Caco-2 (cell line): Measurements from ENCODE around the gene KDELR3. TPM values are rescaled to one million over a fixed set of nuclear protein-coding genes. Genes with fewer than 3 reads are reported as not detected.

Source experiments
- BruUV-seq: library from RNA; stranded (reverse); fragments of 400-500 nt; replicated peaks from 2 replicates; lab custom pipeline; 2021; lab: Mats Ljungman, UMichigan
- CTCF ChIA-PET: fragments of 300-600 bp; sonication (Branson Sonifier 250); formaldehyde crosslinking; loops from one replicate; lab custom pipeline; 2022; ENCODE audit warnings: antibody characterized with exemption; lab: Charles Lee
- POLR2A ChIA-PET: fragments of 300-600 bp; sonication (Branson Sonifier 250); formaldehyde crosslinking; loops from one replicate; lab custom pipeline; 2022; ENCODE audit warnings: antibody characterized with exemption; lab: Charles Lee
- DNase-seq, 2 experiments: peaks; one replicate each; pipeline versions ENCODE4 v3.0.0 to v3.0.0-alpha.2; 2020 to 2022
- H3K27me3 ChIP-seq: replicated peaks from 2 replicates; pipeline ENCODE4 v1.6.0; 2011; ENCODE audit warnings: low read length; ENCODE audit not compliant: control insufficient read depth, insufficient read depth
- H3K36me3 ChIP-seq: 2 replicates; pipeline ENCODE4 v1.5.1; 2011; ENCODE audit warnings: low read length; ENCODE audit not compliant: control insufficient read depth, insufficient read depth
- H3K4me1 ChIP-seq: fragments of 250-450 bp; sonication (Bioruptor Pico); 2 replicates; pipeline ENCODE4 v1.5.1; 2020; ENCODE audit warnings: mild to moderate bottlenecking
- H3K4me3 ChIP-seq: 2 replicates; pipeline ENCODE4 v1.5.1; 2011; ENCODE audit warnings: low read depth, mild to moderate bottlenecking, control low read depth, low read length
- H3K9me3 ChIP-seq: fragments of 250-450 bp; sonication (Bioruptor Pico); 2 replicates; pipeline ENCODE4 v1.5.1; 2020; ENCODE audit warnings: mild to moderate bottlenecking, moderate library complexity
- H3K27ac Mint-ChIP-seq: one replicate; pipeline ENCODE4 v1.8.0; 2022; ENCODE audit warnings: mixed read lengths; ENCODE audit not compliant: unreplicated experiment
- H3K27me3 Mint-ChIP-seq: one replicate; pipeline ENCODE4 v1.8.0; 2022; ENCODE audit warnings: mixed read lengths; ENCODE audit not compliant: insufficient read depth, unreplicated experiment
- H3K36me3 Mint-ChIP-seq: one replicate; pipeline ENCODE4 v1.8.0; 2022; ENCODE audit warnings: mild to moderate bottlenecking, mixed read lengths; ENCODE audit not compliant: insufficient read depth, unreplicated experiment
- H3K4me1 Mint-ChIP-seq: one replicate; pipeline ENCODE4 v1.8.0; 2022; ENCODE audit warnings: low read depth, mixed read lengths; ENCODE audit not compliant: unreplicated experiment
- H3K4me3 Mint-ChIP-seq: one replicate; pipeline ENCODE4 v1.8.0; 2022; ENCODE audit warnings: mild to moderate bottlenecking, moderate library complexity, mixed read lengths; ENCODE audit not compliant: unreplicated experiment
- H3K9me3 Mint-ChIP-seq: one replicate; pipeline ENCODE4 v1.8.0; 2022; ENCODE audit warnings: mixed read lengths; ENCODE audit not compliant: unreplicated experiment
- CTCF ChIP-seq, 2 experiments: fragments of 200-600 bp in 1 of 2; IDR thresholded peaks; 1 replicate in 1 of 2; 2 replicates in 1 of 2; pipeline versions ENCODE4 v1.5.1 to v1.8.0; 2011 to 2022; ENCODE audit warnings: antibody characterized with exemption in 1 of 2, control low read depth in 1 of 2, inconsistent platforms in 1 of 2, low read depth in 1 of 2, low read length in 1 of 2, mild to moderate bottlenecking in 1 of 2, moderate library complexity in 1 of 2; ENCODE audit not compliant: insufficient read depth in 1 of 2, severe bottlenecking in 1 of 2, unreplicated experiment in 1 of 2
- intact Hi-C: fragments of 100-400 bp; cut with micrococcal nuclease; formaldehyde crosslinking; loops from one replicate; pipeline ENCODE4 v1.10.0; 2022; ENCODE audit not compliant: unreplicated experiment
- total RNA-seq: library from RNA; stranded (reverse); gene quantifications from 2 replicates; pipeline ENCODE4 v1.2.3, GENCODE V29; 2022

KDELR3 gene
- total RNA-seq, 1 experiment from 2014 or later, result 13.4 TPM

GRCh38 chr22:38494498-38494897 lies 26.6 kb downstream of the KDELR3 start:
- Mint-ChIP-seq H3K4me3 (no peak overlapping the region), H3K27me3 (no peaks in the 10 kb centered on the region), H3K36me3 (peaks cover 97% of the 10 kb centered on the region), H3K4me1 (no peaks in the 10 kb centered on the region), H3K27ac (no peak overlapping the region), H3K9me3 (no peaks in the 10 kb centered on the region)
- Histone ChIP-seq H3K4me3 (no peak overlapping the region), H3K27me3 (no peaks in the 10 kb centered on the region), H3K4me1 (no peaks in the 10 kb centered on the region), H3K9me3 (no peaks in the 10 kb centered on the region), H3K36me3 (0 out of 2 replicates have a peak, but pooled peaks cover 3% of the 10 kb centered on the region)
- DNase-seq, result no peak
- intact Hi-C loops, result no loop called here
- no peak for TF ChIP-seq CTCF (IDR thresholded peaks at IDR 0.05; ENCODE audit: insufficient read depth in 1 of 2, low read depth in 1 of 2, low read length in 1 of 2, severe bottlenecking in 1 of 2, unreplicated experiment in 1 of 2)
- ChIA-PET CTCF (no interaction called here), POLR2A (no interaction called here)
- BruUV-seq, result no TSS peak

- H3K27me3 ChIP-seq, result no peaks in the 10 kb centered on the region
- ChIA-PET POLR2A (interaction anchor here (0.6 to 1.0 kb wide), 2 partner anchors 17 to 31 kb away, joined by 3 to 6 read pairs; no protein-coding TSS in a partner anchor), CTCF (no interaction called here)
- intact Hi-C loops, result no loop called here
- H3K4me3 Mint-ChIP-seq, result no peak overlapping the region
- no peak overlapping the region for H3K4me3 ChIP-seq
- no TSS peak for BruUV-seq
- H3K36me3 ChIP-seq, result 0 out of 2 replicates have a peak, but pooled peaks cover 3% of the 10 kb centered on the region
- DNase-seq, result no peak
- no peaks in the 10 kb centered on the region for H3K9me3 Mint-ChIP-seq
- H3K4me1 Mint-ChIP-seq, result no peaks in the 10 kb centered on the region
- H3K36me3 Mint-ChIP-seq, result peaks cover 97% of the 10 kb centered on the region
- no peaks in the 10 kb centered on the region for H3K4me1 ChIP-seq
- TF ChIP-seq CTCF (IDR thresholded peaks at IDR 0.05; ENCODE audit: insufficient read depth in 1 of 2, low read depth in 1 of 2, low read length in 1 of 2, severe bottlenecking in 1 of 2, unreplicated experiment in 1 of 2), result no peak
- no peaks in the 10 kb centered on the region for H3K27me3 Mint-ChIP-seq
- H3K9me3 ChIP-seq, result no peaks in the 10 kb centered on the region
- no peak overlapping the region for H3K27ac Mint-ChIP-seq
These were observed 27.0 kb downstream of the KDELR3 start for GRCh38 chr22:38494939-38495338.

DNA sequence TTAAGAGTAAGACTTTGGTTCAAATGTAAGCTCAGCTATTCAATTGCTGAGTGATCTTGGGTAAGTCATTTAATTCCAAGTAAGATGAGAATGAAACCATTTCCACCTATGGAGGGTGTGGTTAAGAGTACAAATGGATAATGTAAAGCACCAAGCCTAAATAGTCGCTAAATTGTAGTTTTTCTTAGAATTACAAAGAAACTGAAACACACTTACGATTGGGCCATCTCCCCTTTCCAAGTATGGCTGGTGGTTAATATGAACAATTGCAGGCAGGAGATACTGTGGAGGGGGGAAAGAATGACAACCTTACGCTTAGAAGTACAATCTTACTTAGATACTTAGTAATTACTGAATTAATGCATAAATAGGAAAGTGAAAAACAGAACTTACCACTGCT lies 30.0 kb downstream of the KDELR3 start:
- intact Hi-C loops, result no loop called here
- no peak overlapping the region for H3K27ac Mint-ChIP-seq
- Histone ChIP-seq H3K36me3 (0 out of 2 replicates have a peak, but pooled peaks cover 1% of the 10 kb centered on the region), H3K9me3 (no peaks in the 10 kb centered on the region), H3K27me3 (no peaks in the 10 kb centered on the region), H3K4me3 (no peak overlapping the region), H3K4me1 (peaks cover 4% of the 10 kb centered on the region)
- H3K36me3 Mint-ChIP-seq, result peaks cover 100% of the 10 kb centered on the region
- BruUV-seq, result no TSS peak
- no peaks in the 10 kb centered on the region for H3K4me1 Mint-ChIP-seq
- H3K9me3 Mint-ChIP-seq, result no peaks in the 10 kb centered on the region
- no peaks in the 10 kb centered on the region for H3K27me3 Mint-ChIP-seq
- no peak overlapping the region for H3K4me3 Mint-ChIP-seq
- ChIA-PET POLR2A (no interaction called here), CTCF (no interaction called here)
- no peak for TF ChIP-seq CTCF (IDR thresholded peaks at IDR 0.05; ENCODE audit: insufficient read depth in 1 of 2, low read depth in 1 of 2, low read length in 1 of 2, severe bottlenecking in 1 of 2, unreplicated experiment in 1 of 2)
- DNase-seq, result no peak
